Thoracic aorta (tissue), 2 donors: ENCODE data around the gene CELA2B. TPM values are rescaled to one million over a fixed set of nuclear protein-coding genes. Genes with fewer than 3 reads are reported as not detected.
"Not testable (repeated sequence)": the region's sequence is repeated elsewhere in the genome, so short reads cannot be mapped to it uniquely, and the experiment has no call there.

Experiments
- ATAC-seq: fragments of 150-250 bp; one replicate; pipeline ENCODE4 v1.8.0; 2017; ENCODE audit warnings: low read depth; ENCODE audit not compliant: insufficient number of reproducible peaks, low FRiP score
- DNase-seq: peaks from one replicate; pipeline ENCODE4 v3.0.0-alpha.2; 2020; ENCODE audit warnings: low spot score
- H3K27ac ChIP-seq, 2 donors: fragments of 200-600 bp; sonication (generic); 1 replicate in 1 of 2; 2 replicates in 1 of 2; pipeline ENCODE4 v1.5.1; 2016; ENCODE audit warnings: mild to moderate bottlenecking in 2 of 2, moderate library complexity in 2 of 2
- H3K27me3 ChIP-seq: fragments of 200-600 bp; sonication (generic); replicated peaks from 2 replicates; pipeline ENCODE4 v1.6.0; 2016; ENCODE audit warnings: mild to moderate bottlenecking; ENCODE audit not compliant: insufficient read depth
- H3K36me3 ChIP-seq: fragments of 200-600 bp; sonication (generic); one replicate; pipeline ENCODE4 v1.5.1; 2016
- H3K4me1 ChIP-seq, 2 donors: fragments of 200-600 bp; sonication (generic); 1 replicate in 1 of 2; 2 replicates in 1 of 2; pipeline versions ENCODE4 v1.5.1 to v1.6.0; 2016; ENCODE audit warnings: low read depth in 2 of 2, mild to moderate bottlenecking in 1 of 2; ENCODE audit not compliant: control insufficient read depth in 1 of 2
- H3K4me3 ChIP-seq: fragments of 200-600 bp; sonication (generic); 2 replicates; pipeline ENCODE4 v1.5.1; 2016; ENCODE audit warnings: mild to moderate bottlenecking
- H3K9me3 ChIP-seq: fragments of 200-600 bp; sonication (generic); 2 replicates; pipeline ENCODE4 v1.5.1; 2016
- total RNA-seq, 2 donors: library from RNA; depleted of rRNA; stranded (reverse); fragments of >200 nt; gene quantifications; one replicate each; pipeline versions ENCODE4 v1.1.0 to v1.2.3, GENCODE V29; 2016
- TF ChIP-seq, protein P1 (sequence below): fragments of 200-600 bp; sonication (generic); IDR thresholded peaks from one replicate; pipeline ENCODE4 v1.5.1; 2019; ENCODE audit warnings: antibody characterized with exemption

The CELA2B gene
- total RNA-seq, 2 donors from 2014 or later: not detected

DNA sequence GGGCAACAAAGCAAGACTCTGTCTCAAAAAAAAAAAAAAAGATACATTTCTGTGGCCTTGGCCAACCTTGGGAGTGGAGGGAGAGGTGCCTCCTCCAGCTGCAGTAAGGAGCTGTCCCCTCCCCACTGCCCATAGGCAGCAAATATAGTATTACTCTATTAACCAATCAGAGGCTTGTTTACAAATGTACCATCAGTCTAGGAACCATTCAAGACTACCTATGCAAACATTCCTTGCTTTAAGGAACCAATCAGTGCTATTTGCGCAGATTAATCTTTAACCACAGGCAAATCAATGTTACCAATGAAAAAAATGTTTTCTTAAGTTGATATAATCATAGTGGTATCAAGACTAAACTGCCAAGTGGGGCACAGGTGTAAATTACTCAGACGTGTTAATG, 18.3 kb upstream of the CELA2B start:
- Histone ChIP-seq H3K27me3 (no peaks in the 10 kb centered on the region), H3K36me3 (no peaks in the 10 kb centered on the region), H3K4me3 (no peak overlapping the region), H3K27ac (no peak overlapping the region), H3K4me1 (no peaks in the 10 kb centered on the region), H3K9me3 (no peaks in the 10 kb centered on the region)
- ATAC-seq: no peak
- TF ChIP-seq, protein P1, sequence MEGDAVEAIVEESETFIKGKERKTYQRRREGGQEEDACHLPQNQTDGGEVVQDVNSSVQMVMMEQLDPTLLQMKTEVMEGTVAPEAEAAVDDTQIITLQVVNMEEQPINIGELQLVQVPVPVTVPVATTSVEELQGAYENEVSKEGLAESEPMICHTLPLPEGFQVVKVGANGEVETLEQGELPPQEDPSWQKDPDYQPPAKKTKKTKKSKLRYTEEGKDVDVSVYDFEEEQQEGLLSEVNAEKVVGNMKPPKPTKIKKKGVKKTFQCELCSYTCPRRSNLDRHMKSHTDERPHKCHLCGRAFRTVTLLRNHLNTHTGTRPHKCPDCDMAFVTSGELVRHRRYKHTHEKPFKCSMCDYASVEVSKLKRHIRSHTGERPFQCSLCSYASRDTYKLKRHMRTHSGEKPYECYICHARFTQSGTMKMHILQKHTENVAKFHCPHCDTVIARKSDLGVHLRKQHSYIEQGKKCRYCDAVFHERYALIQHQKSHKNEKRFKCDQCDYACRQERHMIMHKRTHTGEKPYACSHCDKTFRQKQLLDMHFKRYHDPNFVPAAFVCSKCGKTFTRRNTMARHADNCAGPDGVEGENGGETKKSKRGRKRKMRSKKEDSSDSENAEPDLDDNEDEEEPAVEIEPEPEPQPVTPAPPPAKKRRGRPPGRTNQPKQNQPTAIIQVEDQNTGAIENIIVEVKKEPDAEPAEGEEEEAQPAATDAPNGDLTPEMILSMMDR: no peak
- DNase-seq: no peak

DNA sequence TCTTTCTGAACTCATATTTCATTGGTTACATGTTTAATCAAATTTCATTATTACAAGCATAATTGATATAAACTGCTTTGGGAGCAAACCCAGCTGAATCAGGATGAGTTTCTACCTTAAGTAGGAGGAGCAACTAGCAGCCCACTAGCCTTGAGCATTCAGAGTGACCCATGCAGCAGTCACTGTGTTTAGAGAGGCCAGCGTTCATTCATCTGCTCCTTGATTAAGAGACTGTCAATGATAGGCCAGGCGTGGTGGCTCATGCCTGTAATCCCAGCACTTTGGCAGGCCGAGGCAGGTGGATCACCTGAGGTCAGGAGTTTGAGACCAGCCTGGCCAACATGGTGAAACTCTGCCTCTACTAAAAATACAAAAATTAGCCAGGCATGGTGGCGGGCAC, 17.5 kb upstream of the CELA2B start:
- DNase-seq, H3K27me3 ChIP-seq, H3K9me3 ChIP-seq, H3K4me1 ChIP-seq, H3K36me3 ChIP-seq, H3K27ac ChIP-seq, H3K4me3 ChIP-seq, ATAC-seq: not testable (repeated sequence)

DNA sequence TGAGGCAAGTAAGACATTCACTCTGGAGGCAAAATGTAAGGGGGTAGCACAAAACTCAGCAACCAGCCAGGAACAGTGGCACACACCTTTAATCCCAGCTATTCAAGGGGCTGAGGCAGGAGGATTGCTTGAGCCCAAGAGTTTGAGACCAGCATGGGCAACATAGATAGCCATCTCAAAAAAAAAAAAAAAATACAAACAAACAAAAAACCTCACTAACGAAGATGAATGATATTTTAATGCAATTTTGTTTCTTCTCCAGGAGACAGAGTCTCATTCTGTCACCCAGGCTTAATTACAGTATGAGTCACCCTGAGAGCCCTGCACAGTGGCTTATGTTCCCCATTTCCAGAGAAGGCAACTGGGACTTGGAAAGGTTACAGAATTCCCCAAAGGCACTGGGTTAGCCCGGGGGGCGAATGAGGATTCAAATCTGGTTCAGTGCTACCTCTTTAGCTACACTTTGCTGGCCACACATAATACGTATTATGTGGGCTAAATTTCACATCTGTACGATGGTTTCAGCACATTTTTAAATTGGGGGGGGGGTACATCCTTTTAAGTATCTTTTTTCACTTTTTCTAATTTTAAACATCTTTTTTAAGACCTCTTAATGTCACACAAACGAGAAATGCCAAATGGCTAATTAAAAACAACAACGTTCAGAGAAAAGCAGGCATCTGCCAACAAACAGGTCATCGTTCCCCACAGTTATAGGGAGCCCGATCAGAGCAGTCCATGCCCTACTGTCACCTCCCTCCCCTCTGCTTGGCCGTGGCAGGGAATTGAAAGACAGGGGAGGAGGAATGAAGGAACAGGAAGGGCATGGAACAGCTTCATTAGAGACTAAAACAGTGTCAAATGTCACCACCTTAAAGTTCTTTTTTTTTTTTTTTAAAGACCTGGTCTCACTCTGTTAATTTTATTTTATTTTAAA, 15.9 kb upstream of the CELA2B start:
- no peak overlapping the region for H3K27ac ChIP-seq
- no peak overlapping the region for H3K4me3 ChIP-seq
- DNase-seq: no peak
- no peaks in the 10 kb centered on the region for H3K9me3 ChIP-seq
- ATAC-seq: no peak
- TF ChIP-seq, protein P1: no peak
- H3K27me3 ChIP-seq: no peaks in the 10 kb centered on the region
- H3K36me3 ChIP-seq: no peaks in the 10 kb centered on the region
- no peaks in the 10 kb centered on the region for H3K4me1 ChIP-seq

DNA sequence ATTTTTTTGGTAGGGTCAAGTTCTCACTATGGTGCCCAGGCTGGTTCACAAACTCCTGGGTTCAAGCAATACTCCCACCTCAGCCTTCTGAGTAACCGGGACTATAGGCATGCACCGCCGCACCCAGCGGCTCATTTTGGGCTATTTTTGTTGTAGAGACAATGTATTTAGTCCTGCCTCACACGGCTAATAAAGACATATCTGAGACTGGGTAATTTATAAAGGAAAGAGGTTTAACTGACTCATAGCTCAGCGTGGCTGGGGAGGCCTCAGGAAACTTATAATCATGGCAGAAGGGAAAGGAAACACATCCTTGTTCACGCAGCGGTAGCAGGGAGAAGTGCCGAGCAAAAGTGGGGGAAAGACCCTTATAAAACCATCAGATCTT, 15.2 kb upstream of the CELA2B start:
- no peak overlapping the region for H3K27ac ChIP-seq
- TF ChIP-seq, protein P1: no peak
- H3K9me3 ChIP-seq: no peaks in the 10 kb centered on the region
- no peak for ATAC-seq
- no peak for DNase-seq
- no peak overlapping the region for H3K4me3 ChIP-seq
- H3K36me3 ChIP-seq: no peaks in the 10 kb centered on the region
- no peaks in the 10 kb centered on the region for H3K4me1 ChIP-seq
- no peaks in the 10 kb centered on the region for H3K27me3 ChIP-seq

DNA sequence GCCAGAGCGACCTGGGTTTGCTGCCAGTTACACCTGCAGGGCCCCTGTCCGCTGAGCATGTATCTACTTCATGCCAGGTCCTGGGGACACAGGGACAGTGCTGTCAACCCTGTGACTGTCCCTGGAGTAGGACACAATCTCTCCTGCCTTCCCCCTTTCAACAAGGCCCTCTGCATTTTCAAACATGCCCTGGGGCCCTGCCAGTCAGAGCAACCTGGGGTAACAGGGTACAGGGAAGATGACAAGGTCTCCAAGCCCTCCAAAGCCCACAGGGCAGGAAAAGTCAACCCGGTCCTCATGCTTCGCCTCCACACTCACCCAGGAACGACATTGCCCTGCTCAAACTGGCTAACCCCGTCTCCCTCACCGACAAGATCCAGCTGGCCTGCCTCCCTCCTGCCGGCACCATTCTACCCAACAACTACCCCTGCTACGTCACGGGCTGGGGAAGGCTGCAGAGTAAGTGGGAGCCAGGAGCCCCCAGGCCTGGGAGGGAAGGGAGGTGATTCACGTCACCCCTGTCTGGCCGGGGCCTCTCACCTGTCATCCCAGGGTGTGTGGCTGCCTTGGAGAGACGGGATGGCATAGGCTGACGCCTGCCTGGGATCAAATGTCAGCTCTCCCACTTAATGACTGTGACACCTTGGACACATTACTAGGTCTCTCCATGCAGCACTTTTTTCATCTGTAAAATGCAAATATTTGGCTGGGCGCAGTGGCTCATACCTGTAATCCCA, 12.7 kb upstream of the CELA2B start:
- not testable (repeated sequence) for H3K4me1 ChIP-seq, DNase-seq, ATAC-seq, H3K9me3 ChIP-seq, H3K4me3 ChIP-seq, H3K27ac ChIP-seq, H3K27me3 ChIP-seq, H3K36me3 ChIP-seq

DNA sequence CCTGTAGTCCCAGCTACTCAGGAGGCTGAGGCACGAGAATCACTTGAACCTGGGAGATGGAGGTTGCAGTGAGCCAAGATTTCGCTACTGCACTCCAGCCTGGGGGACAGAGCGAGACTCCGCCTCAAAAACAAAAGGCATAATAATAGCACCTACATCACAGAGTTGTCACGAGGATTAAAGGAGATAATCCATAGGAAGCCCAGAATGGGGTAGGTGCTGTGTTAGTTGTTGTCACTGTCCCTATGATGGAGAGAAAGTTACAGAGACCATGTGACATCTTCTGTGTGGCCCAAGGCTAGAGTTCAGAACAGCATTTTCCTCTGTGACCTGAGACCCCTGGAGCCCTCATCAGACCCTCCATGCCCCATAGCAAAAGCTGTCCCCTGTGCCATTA, 12.0 kb upstream of the CELA2B start:
- H3K27ac ChIP-seq, ATAC-seq, H3K4me1 ChIP-seq, H3K9me3 ChIP-seq, DNase-seq, H3K4me3 ChIP-seq, H3K36me3 ChIP-seq, H3K27me3 ChIP-seq: not testable (repeated sequence)
